ENCODE results near the gene CHAC2. TPM values are rescaled to one million over a fixed set of nuclear protein-coding genes. Genes with fewer than 3 reads are reported as not detected.
A peak's percentile ranks its signal among the peaks of the same experiment; 100 is the strongest.
"Not testable (repeated sequence)": the region's sequence is repeated elsewhere in the genome, so short reads cannot be mapped to it uniquely, and the experiment has no call there.

CHAC2 gene
- total and polyA plus RNA-seq, 7 donors = 0.68 to 8.1 (median 2.9) TPM

- peaks cover 0 to 5% (median 0%) of the 10 kb centered on the region in 4 donors for H3K4me1 ChIP-seq
- 15 to 67% methylated on average over 2 of the region's 2 CpGs for WGBS, 2 donors
- H3K27me3 ChIP-seq = no peaks in the 10 kb centered on the region
- H3K27ac ChIP-seq = no peak overlapping the region
- TF ChIP-seq POLR2A (IDR thresholded peaks at IDR 0.05) (no peak), EP300 (IDR thresholded peaks at IDR 0.05) (no peak), POLR2AphosphoS5 (IDR thresholded peaks at IDR 0.05) (no peak), CTCF (IDR thresholded peaks at IDR 0.05) (no peak)
- H3K36me3 ChIP-seq = peaks cover 0 to 32% (median 1%) of the 10 kb centered on the region in 4 donors
- intact Hi-C loops (cut with DNase I) = no loop called here
- no peaks in the 10 kb centered on the region for H3K9me3 ChIP-seq
- H3K4me3 ChIP-seq = no peak overlapping the region
- peak; percentile 77 for DNase-seq
Measured at GRCh38 chr2:53755121-53755520, 12.5 kb upstream of the CHAC2 start.

- Histone ChIP-seq H3K4me3 (no peak overlapping the region), H3K27ac (no peak overlapping the region), H3K36me3 (peaks cover 0 to 32% (median 1%) of the 10 kb centered on the region in 4 donors), H3K4me1 (peaks cover 0 to under 1% (median 0%) of the 10 kb centered on the region in 4 donors), H3K9me3 (no peaks in the 10 kb centered on the region), H3K27me3 (no peaks in the 10 kb centered on the region)
- intact Hi-C loops (cut with DNase I) = no loop called here
- TF ChIP-seq POLR2AphosphoS5 (IDR thresholded peaks at IDR 0.05) (no peak), EP300 (IDR thresholded peaks at IDR 0.05) (no peak), POLR2A (IDR thresholded peaks at IDR 0.05) (no peak), CTCF (IDR thresholded peaks at IDR 0.05) (no peak)
- WGBS, 2 donors = 97 to 98% methylated on average over 15 of the region's 15 CpGs
- DNase-seq = no peak
Measured at GRCh38 chr2:53756644-53757043, 11.0 kb upstream of the CHAC2 start.

- intact Hi-C loops (cut with DNase I); DNase-seq; H3K4me1 ChIP-seq; H3K27ac ChIP-seq; H3K4me3 ChIP-seq; H3K9me3 ChIP-seq; H3K27me3 ChIP-seq: not testable (repeated sequence)
- WGBS, 2 donors = 98% methylated on average over 14 of the region's 14 CpGs
- peaks cover 0 to 32% (median 1%) of the 10 kb centered on the region in 4 donors for H3K36me3 ChIP-seq
Measured at GRCh38 chr2:53757206-53757605, 10.4 kb upstream of the CHAC2 start.

- TF ChIP-seq EP300 (IDR thresholded peaks at IDR 0.05) = no peak
- no peak for TF ChIP-seq CTCF (IDR thresholded peaks at IDR 0.05)
- no peak for TF ChIP-seq POLR2A (IDR thresholded peaks at IDR 0.05)
- TF ChIP-seq POLR2AphosphoS5 (IDR thresholded peaks at IDR 0.05) = no peak
- H3K27ac ChIP-seq = no peak overlapping the region
- peaks cover 0 to 12% (median 4%) of the 10 kb centered on the region in 4 donors for H3K36me3 ChIP-seq
- no peaks in the 10 kb centered on the region for H3K27me3 ChIP-seq
- no peak for DNase-seq
- no peaks in the 10 kb centered on the region for H3K9me3 ChIP-seq
- H3K4me3 ChIP-seq = no peak overlapping the region
- peaks cover 0 to 18% (median 11%) of the 10 kb centered on the region in 4 donors for H3K4me1 ChIP-seq
- intact Hi-C loops (cut with DNase I) = loop anchor here (10.0 kb wide), 1 partner anchor 341 kb away; no protein-coding TSS in a partner anchor
- WGBS, 2 donors = 93 to 100% methylated on average over 1 of the region's 1 CpG
Measured at GRCh38 chr2:53765767-53766166, 1.8 kb upstream of the CHAC2 start.

- Histone ChIP-seq H3K4me3 (peak overlapping the region; percentile 54 to 85 (median 80)), H3K4me1 (peaks cover 0 to 18% (median 11%) of the 10 kb centered on the region in 4 donors), H3K9me3 (no peaks in the 10 kb centered on the region), H3K36me3 (peaks cover 0 to 2% (median under 1%) of the 10 kb centered on the region in 4 donors), H3K27ac (peak overlapping the region; percentile 75 to 83 (median 78)), H3K27me3 (no peaks in the 10 kb centered on the region)
- intact Hi-C loops (cut with DNase I) = loop anchor here (10.0 kb wide), 1 partner anchor 343 kb away; no protein-coding TSS in a partner anchor
- no peak for DNase-seq
- WGBS, 2 donors = 1% methylated on average over 12 of the region's 12 CpGs
- TF ChIP-seq POLR2A (IDR thresholded peaks at IDR 0.05) (no peak), EP300 (IDR thresholded peaks at IDR 0.05) (no peak), POLR2AphosphoS5 (IDR thresholded peaks at IDR 0.05) (no peak), CTCF (IDR thresholded peaks at IDR 0.05) (no peak)
Measured at GRCh38 chr2:53768242-53768542, 588 bp downstream of the CHAC2 start.
